HepG2 (cell line): Measurements from ENCODE around the gene ABHD18. TPM values are rescaled to one million over a fixed set of nuclear protein-coding genes. Genes with fewer than 3 reads are reported as not detected.

Experiments used
- CCAR2 ChIP-seq: fragments of 200-400 bp; formaldehyde crosslinking; optimal IDR thresholded peaks from 2 replicates; pipeline ENCODE3; 2018; ENCODE audit warnings: low read depth, mild to moderate bottlenecking, low read length, moderate library complexity
- FOXP1 ChIP-seq, 2 experiments: fragments of 450-650 bp in 1 of 2; IDR thresholded peaks; 2 replicates each; pipeline ENCODE4 v1.6.1; 2017 to 2018; ENCODE audit warnings: antibody characterized with exemption in 1 of 2
- KDM4B ChIP-seq: sonication (generic); formaldehyde crosslinking; IDR thresholded peaks from 2 replicates; pipeline ENCODE4 v1.4.0; 2020; ENCODE audit warnings: missing genetic modification reagents
- KDM5A ChIP-seq: fragments of 200-600 bp; sonication (generic); IDR thresholded peaks from 2 replicates; pipeline ENCODE4 v1.7.0; 2018; ENCODE audit warnings: antibody characterized with exemption, mild to moderate bottlenecking, low read length, borderline replicate concordance
- KDM5B ChIP-seq: sonication (generic); formaldehyde crosslinking; IDR thresholded peaks from 2 replicates; pipeline ENCODE4 v1.4.0; 2020; ENCODE audit warnings: missing genetic modification reagents, mild to moderate bottlenecking, borderline replicate concordance
- KLF16 ChIP-seq, 2 experiments: sonication (generic) in 1 of 2; formaldehyde crosslinking in 1 of 2; IDR thresholded peaks; 2 replicates each; pipeline versions ENCODE4 v1.6.1 to v1.8.0; 2016 to 2023; ENCODE audit warnings: missing genetic modification reagents in 2 of 2, missing compliant biosample characterization in 1 of 2
- NR3C1 ChIP-seq: sonication (generic); formaldehyde crosslinking; IDR thresholded peaks from 2 replicates; pipeline ENCODE4 v1.4.0; 2020; ENCODE audit warnings: missing genetic modification reagents
- SP5 ChIP-seq: IDR thresholded peaks from 2 replicates; pipeline ENCODE4 v1.6.1; 2016; ENCODE audit warnings: low read depth, borderline replicate concordance
- TEAD3 ChIP-seq: optimal IDR thresholded peaks from 2 replicates; pipeline ENCODE3; 2016; ENCODE audit warnings: borderline replicate concordance
- ZFP36L2 ChIP-seq: sonication (generic); formaldehyde crosslinking; IDR thresholded peaks from 2 replicates; pipeline ENCODE4 v1.4.0; 2020; ENCODE audit warnings: missing genetic modification reagents
- ZFP62 ChIP-seq: sonication (generic); formaldehyde crosslinking; IDR thresholded peaks from 2 replicates; pipeline ENCODE4 v1.4.0; 2020; ENCODE audit warnings: missing genetic modification reagents
- ZNF256 ChIP-seq: sonication (generic); formaldehyde crosslinking; conservative IDR thresholded peaks from 2 replicates; pipeline ENCODE4 v1.4.0; 2020; ENCODE audit warnings: missing genetic modification reagents
- ZNF569 ChIP-seq: sonication (generic); formaldehyde crosslinking; IDR thresholded peaks from 2 replicates; pipeline ENCODE4 v1.5.0; 2020; ENCODE audit warnings: mild to moderate bottlenecking, missing genetic modification reagents, moderate library complexity, borderline replicate concordance
- polyA plus RNA-seq, 8 experiments: library from polyadenylated mRNA; depleted of rRNA in 3 of 8; stranded (reverse) in 7 of 8; unstranded in 1 of 8; fragments of >200 nt; fragmentation: Illumina TruSeq in 4 of 8; extraction: Trizol in 4 of 8; gene quantifications; 2 replicates each; pipeline versions ENCODE4 v1.2.1 to v1.2.3, GENCODE V29; 2011 to 2016; ENCODE audit warnings: low read depth in 4 of 8, missing spikeins in 1 of 8, mixed read lengths in 1 of 8; ENCODE audit not compliant: insufficient read depth in 1 of 8
- total RNA-seq, 5 experiments: library from RNA; depleted of rRNA; stranded (reverse); fragments of >200 nt; fragmentation: Illumina TruSeq; extraction: Trizol; gene quantifications; 2 replicates each; pipeline ENCODE4 v1.2.3, GENCODE V29; 2016; ENCODE audit warnings: low read depth in 1 of 5
- TF ChIP-seq, protein P1 (sequence below): sonication (generic); formaldehyde crosslinking; conservative IDR thresholded peaks from 2 replicates; pipeline ENCODE4 v1.4.0; 2020; ENCODE audit warnings: mild to moderate bottlenecking, missing genetic modification reagents, moderate library complexity
- TF ChIP-seq, protein P2 (sequence below): sonication (generic); formaldehyde crosslinking; IDR thresholded peaks from 2 replicates; pipeline ENCODE4 v1.4.0; 2020; ENCODE audit warnings: missing genetic modification reagents, low read depth, mild to moderate bottlenecking, borderline replicate concordance
- TF ChIP-seq, protein P3 (sequence below): IDR thresholded peaks from 2 replicates; pipeline ENCODE4 v1.6.1; 2016; ENCODE audit warnings: low read depth, missing genetic modification reagents, missing compliant biosample characterization
- TF ChIP-seq, protein P4 (sequence below): sonication (generic); formaldehyde crosslinking; IDR thresholded peaks from 2 replicates; pipeline ENCODE4 v1.5.1; 2020; ENCODE audit warnings: missing genetic modification reagents, mild to moderate bottlenecking, borderline replicate concordance

The ABHD18 gene
- total and polyA plus RNA-seq, 2 of the 13 experiments (the other 11 are each of a cell fraction or from before 2014, with no cell fraction given) = 5.5 to 16.3 TPM

DNA sequence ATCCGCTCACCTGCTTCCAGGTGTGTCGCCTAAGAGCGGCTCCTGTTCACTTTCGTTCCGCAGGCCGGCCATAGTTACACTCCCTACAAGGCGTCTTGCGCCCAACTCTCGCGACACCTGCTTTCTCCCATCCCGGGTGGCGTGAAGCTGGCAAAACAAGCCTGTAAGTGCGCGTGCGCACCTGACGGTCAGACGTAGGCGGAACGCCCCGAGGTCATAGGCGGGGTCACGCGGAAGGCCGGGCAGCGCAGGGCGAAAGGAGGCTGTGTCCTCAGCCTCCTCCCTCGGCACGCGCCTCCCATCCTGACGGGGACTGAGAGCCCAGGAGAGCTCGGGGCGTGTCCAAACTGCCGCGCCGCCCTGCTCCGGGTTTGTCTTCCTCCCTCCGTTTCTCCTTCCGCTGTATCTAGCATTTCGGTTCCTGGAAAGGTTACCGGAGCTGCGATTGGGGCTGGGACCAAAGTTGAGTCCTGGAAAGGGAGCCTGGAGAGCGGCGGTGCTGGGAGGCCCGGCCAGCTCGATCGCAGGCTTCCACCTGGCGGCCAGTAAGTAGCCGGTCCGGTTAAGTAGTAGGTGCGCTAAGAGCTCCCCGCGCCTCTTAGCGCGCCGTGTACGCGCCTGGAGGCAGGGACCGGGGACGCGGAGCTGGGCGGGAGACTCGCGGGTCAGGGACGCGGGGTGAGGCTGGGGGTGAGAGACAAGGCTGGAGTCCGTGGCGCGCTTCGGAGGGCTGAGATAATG lies at the start of gene ABHD18, which contains the start of gene MFSD8 (continued):
- TF ChIP-seq, protein P1, sequence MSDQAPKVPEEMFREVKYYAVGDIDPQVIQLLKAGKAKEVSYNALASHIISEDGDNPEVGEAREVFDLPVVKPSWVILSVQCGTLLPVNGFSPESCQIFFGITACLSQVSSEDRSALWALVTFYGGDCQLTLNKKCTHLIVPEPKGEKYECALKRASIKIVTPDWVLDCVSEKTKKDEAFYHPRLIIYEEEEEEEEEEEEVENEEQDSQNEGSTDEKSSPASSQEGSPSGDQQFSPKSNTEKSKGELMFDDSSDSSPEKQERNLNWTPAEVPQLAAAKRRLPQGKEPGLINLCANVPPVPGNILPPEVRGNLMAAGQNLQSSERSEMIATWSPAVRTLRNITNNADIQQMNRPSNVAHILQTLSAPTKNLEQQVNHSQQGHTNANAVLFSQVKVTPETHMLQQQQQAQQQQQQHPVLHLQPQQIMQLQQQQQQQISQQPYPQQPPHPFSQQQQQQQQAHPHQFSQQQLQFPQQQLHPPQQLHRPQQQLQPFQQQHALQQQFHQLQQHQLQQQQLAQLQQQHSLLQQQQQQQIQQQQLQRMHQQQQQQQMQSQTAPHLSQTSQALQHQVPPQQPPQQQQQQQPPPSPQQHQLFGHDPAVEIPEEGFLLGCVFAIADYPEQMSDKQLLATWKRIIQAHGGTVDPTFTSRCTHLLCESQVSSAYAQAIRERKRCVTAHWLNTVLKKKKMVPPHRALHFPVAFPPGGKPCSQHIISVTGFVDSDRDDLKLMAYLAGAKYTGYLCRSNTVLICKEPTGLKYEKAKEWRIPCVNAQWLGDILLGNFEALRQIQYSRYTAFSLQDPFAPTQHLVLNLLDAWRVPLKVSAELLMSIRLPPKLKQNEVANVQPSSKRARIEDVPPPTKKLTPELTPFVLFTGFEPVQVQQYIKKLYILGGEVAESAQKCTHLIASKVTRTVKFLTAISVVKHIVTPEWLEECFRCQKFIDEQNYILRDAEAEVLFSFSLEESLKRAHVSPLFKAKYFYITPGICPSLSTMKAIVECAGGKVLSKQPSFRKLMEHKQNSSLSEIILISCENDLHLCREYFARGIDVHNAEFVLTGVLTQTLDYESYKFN (CRISPR knock-in tag) = peak; percentile 56; the same call in 1 of the 2 replicates
- TF ChIP-seq, protein P2, sequence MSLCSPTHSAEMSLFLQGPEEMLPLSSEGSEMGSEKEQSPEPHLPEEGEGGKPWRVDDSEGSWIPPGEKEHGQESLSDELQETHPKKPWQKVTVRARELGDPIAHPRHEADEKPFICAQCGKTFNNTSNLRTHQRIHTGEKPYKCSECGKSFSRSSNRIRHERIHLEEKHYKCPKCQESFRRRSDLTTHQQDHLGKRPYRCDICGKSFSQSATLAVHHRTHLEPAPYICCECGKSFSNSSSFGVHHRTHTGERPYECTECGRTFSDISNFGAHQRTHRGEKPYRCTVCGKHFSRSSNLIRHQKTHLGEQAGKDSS = no peak
- TF ChIP-seq, protein P3, sequence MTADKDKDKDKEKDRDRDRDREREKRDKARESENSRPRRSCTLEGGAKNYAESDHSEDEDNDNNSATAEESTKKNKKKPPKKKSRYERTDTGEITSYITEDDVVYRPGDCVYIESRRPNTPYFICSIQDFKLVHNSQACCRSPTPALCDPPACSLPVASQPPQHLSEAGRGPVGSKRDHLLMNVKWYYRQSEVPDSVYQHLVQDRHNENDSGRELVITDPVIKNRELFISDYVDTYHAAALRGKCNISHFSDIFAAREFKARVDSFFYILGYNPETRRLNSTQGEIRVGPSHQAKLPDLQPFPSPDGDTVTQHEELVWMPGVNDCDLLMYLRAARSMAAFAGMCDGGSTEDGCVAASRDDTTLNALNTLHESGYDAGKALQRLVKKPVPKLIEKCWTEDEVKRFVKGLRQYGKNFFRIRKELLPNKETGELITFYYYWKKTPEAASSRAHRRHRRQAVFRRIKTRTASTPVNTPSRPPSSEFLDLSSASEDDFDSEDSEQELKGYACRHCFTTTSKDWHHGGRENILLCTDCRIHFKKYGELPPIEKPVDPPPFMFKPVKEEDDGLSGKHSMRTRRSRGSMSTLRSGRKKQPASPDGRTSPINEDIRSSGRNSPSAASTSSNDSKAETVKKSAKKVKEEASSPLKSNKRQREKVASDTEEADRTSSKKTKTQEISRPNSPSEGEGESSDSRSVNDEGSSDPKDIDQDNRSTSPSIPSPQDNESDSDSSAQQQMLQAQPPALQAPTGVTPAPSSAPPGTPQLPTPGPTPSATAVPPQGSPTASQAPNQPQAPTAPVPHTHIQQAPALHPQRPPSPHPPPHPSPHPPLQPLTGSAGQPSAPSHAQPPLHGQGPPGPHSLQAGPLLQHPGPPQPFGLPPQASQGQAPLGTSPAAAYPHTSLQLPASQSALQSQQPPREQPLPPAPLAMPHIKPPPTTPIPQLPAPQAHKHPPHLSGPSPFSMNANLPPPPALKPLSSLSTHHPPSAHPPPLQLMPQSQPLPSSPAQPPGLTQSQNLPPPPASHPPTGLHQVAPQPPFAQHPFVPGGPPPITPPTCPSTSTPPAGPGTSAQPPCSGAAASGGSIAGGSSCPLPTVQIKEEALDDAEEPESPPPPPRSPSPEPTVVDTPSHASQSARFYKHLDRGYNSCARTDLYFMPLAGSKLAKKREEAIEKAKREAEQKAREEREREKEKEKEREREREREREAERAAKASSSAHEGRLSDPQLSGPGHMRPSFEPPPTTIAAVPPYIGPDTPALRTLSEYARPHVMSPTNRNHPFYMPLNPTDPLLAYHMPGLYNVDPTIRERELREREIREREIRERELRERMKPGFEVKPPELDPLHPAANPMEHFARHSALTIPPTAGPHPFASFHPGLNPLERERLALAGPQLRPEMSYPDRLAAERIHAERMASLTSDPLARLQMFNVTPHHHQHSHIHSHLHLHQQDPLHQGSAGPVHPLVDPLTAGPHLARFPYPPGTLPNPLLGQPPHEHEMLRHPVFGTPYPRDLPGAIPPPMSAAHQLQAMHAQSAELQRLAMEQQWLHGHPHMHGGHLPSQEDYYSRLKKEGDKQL (CRISPR knock-in tag) = peak; percentile 12; the same call in 1 of the 2 replicates
- TF ChIP-seq KDM4B (CRISPR knock-in tag) = peak; percentile 64; the same call in 1 of the 2 replicates
- TF ChIP-seq ZNF256 = no peak
- no peak for TF ChIP-seq FOXP1 (IDR thresholded peaks at IDR 0.05)
- no peak for TF ChIP-seq FOXP1 (CRISPR knock-in tag; IDR thresholded peaks at IDR 0.05)
- peak in 1 of 2 experiments; percentile 49; a peak in 1 of 4 replicates for TF ChIP-seq KLF16 (CRISPR knock-in tag; IDR thresholded peaks at IDR 0.05)
- no peak; the same call in 1 of the 2 replicates for TF ChIP-seq KDM5B
- peak; percentile 57; the same call in 1 of the 2 replicates for TF ChIP-seq KDM5A
- TF ChIP-seq, protein P4, sequence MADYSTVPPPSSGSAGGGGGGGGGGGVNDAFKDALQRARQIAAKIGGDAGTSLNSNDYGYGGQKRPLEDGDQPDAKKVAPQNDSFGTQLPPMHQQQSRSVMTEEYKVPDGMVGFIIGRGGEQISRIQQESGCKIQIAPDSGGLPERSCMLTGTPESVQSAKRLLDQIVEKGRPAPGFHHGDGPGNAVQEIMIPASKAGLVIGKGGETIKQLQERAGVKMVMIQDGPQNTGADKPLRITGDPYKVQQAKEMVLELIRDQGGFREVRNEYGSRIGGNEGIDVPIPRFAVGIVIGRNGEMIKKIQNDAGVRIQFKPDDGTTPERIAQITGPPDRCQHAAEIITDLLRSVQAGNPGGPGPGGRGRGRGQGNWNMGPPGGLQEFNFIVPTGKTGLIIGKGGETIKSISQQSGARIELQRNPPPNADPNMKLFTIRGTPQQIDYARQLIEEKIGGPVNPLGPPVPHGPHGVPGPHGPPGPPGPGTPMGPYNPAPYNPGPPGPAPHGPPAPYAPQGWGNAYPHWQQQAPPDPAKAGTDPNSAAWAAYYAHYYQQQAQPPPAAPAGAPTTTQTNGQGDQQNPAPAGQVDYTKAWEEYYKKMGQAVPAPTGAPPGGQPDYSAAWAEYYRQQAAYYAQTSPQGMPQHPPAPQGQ (CRISPR knock-in tag) = no peak
- TF ChIP-seq CCAR2 = no peak
- TF ChIP-seq ZFP62 = no peak
- TF ChIP-seq NR3C1 (CRISPR knock-in tag) = no peak
- peak; percentile 84; the same call in 1 of the 2 replicates for TF ChIP-seq ZNF569 (CRISPR knock-in tag)
- TF ChIP-seq ZFP36L2 (CRISPR knock-in tag) = no peak
- TF ChIP-seq TEAD3 = peak; percentile 80
- TF ChIP-seq SP5 (CRISPR knock-in tag) = peak; percentile 67
